GM10266 (cell line): Measurements from ENCODE around the gene CD79A.

Source experiments
- DNase-seq: peaks from one replicate; pipeline ENCODE4 v3.0.0; 2012; ENCODE audit errors: extremely low spot score
- TF ChIP-seq, protein P1 (sequence below): IDR thresholded peaks from 2 replicates; pipeline ENCODE4 v1.5.1; 2012; ENCODE audit warnings: mild to moderate bottlenecking, low read depth; ENCODE audit not compliant: control insufficient read depth, insufficient read depth; ENCODE audit errors: missing control alignments

Gene CD79A

DNA sequence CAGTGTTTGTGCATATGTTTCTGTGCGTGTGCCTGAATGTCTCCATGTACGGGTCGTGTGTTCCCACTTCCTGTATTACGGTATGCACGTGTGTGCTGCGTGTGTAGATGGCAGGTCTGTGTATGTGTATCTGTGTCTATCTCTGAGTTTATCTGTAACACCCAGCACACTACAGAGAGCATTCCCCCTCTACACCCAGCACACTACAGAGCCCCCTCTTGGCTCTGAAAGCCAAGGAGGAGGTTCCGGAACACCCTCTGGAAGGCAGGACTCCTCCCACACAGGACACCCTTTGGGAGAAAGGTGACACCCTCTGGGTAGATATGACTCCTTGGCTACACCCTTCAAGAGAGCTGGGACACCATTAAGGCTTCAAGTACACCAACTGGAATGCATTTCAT lies 53.2 kb downstream of the CD79A start:
- TF ChIP-seq, protein P1, sequence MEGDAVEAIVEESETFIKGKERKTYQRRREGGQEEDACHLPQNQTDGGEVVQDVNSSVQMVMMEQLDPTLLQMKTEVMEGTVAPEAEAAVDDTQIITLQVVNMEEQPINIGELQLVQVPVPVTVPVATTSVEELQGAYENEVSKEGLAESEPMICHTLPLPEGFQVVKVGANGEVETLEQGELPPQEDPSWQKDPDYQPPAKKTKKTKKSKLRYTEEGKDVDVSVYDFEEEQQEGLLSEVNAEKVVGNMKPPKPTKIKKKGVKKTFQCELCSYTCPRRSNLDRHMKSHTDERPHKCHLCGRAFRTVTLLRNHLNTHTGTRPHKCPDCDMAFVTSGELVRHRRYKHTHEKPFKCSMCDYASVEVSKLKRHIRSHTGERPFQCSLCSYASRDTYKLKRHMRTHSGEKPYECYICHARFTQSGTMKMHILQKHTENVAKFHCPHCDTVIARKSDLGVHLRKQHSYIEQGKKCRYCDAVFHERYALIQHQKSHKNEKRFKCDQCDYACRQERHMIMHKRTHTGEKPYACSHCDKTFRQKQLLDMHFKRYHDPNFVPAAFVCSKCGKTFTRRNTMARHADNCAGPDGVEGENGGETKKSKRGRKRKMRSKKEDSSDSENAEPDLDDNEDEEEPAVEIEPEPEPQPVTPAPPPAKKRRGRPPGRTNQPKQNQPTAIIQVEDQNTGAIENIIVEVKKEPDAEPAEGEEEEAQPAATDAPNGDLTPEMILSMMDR = no peak
- no peak for DNase-seq
